Stimulated activated CD8-positive, alpha-beta memory T cell treated with anti-CD3 and anti-CD28 coated beads, Interleukin-12 subunit alpha, Interleukin-12 subunit beta, amount 100 ng/mL, for 1 hour (primary cell): ENCODE results near the gene C17orf107.

Experiments
- DNase-seq: peaks from one replicate; pipeline ENCODE4 v3.0.0-alpha.2; 2020; ENCODE audit warnings: low read depth

Gene C17orf107

DNA sequence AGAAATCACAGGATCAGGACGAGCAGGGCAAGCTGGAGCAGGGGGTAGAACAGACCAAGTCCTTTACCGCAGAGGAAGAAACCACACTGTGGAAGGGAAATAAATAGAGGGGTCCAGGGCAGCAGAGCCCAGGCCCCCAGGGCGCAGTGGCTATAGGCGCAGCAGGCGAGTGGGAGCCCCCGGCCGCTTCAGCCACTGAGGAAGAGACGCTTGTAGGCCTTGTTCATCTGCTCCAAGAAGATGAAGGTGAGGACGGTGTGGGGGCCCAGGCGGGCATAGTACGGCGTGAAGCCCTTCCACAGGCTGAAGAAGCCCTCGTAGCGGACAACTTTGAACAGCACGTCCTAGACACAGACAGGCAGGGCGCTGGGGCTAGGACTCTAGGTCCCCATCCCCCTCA, 38.2 kb downstream of the C17orf107 start:
- DNase-seq = no peak

GRCh38 chr17:4938069-4938491, 38.7 kb downstream of the C17orf107 start:
- no peak for DNase-seq

- DNase-seq = no peak
Observed at GRCh38 chr17:4938688-4939545, 39.6 kb downstream of the C17orf107 start.

- DNase-seq = no peak
Observed at GRCh38 chr17:4939546-4939795, 40.1 kb downstream of the C17orf107 start.

- peak; percentile 92 for DNase-seq
Observed at GRCh38 chr17:4939796-4940554, 40.6 kb downstream of the C17orf107 start, which contains the start of the genes RNF167 and SLC25A11. RNF167 (plus strand) TSS chr17:4940268; CDS start chr17:4940910, 642 bp downstream. SLC25A11 (minus strand) TSS chr17:4940046; CDS start chr17:4939910, 136 bp downstream.

- no peak for DNase-seq
Observed at GRCh38 chr17:4940555-4941318, 41.4 kb downstream of the C17orf107 start.

GRCh38 chr17:4941319-4941610, 41.9 kb downstream of the C17orf107 start:
- no peak for DNase-seq

GRCh38 chr17:4942760-4943508, 43.6 kb downstream of the C17orf107 start:
- no peak for DNase-seq

DNA sequence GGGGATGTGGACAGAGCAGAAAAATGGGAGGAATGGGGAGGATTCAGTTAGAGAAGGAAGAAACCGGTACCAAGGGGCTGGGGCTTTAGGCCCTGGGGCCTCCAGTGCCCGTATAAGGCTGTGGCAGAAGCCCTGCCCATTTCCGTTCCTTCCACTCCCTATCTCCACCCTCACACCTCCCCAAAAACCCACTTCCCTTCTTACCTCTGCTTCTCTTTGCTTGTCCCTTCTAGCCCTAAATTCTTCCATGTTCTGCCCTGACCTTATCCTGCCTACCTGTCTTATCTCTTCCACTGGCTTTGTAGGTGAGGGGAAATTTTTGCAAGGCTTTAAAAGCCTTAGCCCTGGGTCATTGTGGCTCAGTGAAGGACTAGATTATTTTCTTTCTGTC, 44.8 kb downstream of the C17orf107 start:
- DNase-seq = no peak

GRCh38 chr17:4944554-4945175, 45.3 kb downstream of the C17orf107 start:
- DNase-seq = no peak

DNA sequence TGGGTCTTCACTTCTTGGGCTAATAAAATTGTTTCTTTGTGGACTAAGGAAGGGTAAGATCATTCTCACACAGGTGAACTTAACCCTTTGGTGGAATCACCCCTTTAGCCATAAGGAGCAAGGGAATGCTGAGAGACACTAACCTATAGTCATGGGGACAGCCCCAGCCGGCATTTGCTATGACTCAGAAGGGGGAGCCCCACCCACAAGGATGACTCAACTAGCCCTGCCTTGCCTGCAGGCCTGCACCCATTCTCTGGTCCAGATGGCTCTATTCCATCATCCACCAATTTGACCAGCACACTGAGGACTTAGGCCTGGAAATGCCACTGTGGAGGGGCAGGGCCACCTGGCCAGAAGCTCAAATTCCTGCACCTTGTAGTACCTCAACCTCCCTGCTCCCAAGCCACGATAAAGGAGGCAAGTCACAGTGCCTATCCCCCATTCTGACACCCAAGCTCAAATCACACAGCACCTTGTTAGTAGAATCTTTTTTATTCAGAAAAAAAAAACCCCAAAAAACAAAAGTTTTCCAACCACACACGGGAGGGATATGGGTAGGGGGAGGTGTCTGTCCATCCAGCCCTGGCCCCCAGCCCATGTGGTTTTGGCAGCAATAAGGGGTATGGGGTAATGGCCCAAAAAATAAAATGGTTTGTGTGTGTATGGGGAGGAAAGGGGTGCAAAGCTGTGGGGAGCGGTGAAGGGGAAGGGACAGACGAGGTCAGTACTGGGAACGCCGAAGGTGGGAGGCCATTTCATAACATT, 46.0 kb downstream of the C17orf107 start:
- DNase-seq = peak; percentile 69

DNA sequence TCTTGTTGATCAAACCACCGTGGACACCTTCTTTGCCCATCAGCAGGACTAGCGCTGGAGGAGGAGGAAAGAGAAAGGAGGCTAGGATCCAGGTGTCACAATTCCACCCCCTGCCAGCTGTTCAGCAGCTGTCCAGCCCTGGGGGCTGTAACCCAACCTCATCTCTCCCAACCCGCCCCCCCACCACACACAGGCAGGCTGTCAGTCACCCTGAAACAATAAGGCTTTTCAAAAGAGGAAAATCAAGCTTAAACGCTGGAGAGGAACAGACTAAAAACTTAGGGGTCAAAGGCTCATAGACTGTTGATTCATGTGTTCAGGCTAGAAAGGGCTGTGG, 46.6 kb downstream of the C17orf107 start:
- no peak for DNase-seq

DNA sequence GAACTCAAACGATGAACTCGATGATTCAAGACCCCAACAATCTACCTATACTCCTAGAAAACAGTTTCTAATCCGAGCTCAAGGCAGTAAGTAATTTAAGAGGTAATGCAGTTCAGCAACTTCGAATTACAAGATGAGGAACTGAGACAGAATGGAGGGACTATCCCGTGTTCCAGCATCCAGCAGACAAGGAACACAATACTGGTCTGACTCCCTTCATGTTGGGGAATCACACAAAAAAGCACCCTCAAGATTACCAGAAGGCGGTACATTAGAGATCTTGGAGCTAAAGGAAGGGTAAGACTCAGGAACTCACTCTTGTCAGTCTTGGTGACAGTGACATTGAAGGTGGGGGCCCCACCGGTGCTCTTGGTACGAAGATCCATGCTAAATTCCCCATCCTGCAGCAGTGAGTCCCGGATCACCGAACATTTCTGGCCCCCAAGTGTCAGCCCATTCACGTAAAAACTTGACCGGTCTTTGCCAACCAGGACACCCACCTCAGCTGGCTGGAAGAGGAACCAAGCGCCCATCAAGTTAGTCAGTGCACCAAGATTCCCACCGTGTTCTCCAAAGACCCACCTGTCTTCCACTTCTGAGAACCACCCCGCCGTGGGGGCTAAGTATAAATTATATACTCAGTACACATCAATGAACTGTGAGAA, 47.1 kb downstream of the C17orf107 start:
- no peak for DNase-seq

GRCh38 chr17:4947010-4947410, 47.7 kb downstream of the C17orf107 start:
- DNase-seq = no peak

DNA sequence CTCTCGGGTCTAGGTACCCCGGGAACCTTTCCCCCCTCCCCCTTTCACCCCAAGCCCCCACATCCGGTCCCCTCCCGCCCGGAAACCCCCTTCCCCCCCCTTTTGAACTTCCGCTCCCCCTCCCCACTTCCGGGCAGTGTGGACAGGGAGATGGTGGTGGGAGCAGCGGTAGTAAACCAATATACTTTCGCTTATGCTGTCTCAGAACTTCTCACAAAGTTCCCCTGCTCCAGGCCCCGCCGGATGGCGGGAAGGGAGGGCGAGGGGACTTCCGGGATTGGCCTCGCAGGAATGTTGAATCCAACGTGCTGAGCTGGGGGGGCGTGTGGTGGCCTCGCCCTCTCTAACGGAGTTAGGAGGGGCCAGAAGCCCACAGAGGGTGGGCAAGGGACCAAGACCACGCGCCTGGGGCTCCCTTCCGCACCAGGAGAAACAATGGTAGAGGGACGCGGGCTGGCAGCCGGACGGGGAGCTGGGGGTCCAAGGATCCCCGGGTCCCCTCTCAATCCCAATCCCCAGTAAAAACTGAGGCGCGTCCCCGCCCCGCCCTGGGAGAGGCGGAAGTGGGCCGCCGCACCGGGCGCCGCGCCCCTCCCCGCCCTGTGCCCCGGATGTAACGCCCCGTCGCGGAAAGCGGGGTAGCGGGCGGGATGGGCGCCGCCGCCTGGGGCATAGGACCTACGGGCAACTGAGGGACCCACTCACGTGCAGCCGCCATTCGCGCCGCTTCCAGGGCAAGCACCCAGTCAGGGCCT, 48.3 kb downstream of the C17orf107 start:
- DNase-seq = peak; percentile 49

GRCh38 chr17:4948166-4948930, 49.0 kb downstream of the C17orf107 start, which contains the start of gene PFN1:
PFN1 (minus strand) TSS chr17:4948530; CDS start chr17:4948394, 136 bp downstream.
- peak; percentile 86 for DNase-seq

GRCh38 chr17:4948931-4949320, 49.6 kb downstream of the C17orf107 start:
- DNase-seq = peak; percentile 50

DNA sequence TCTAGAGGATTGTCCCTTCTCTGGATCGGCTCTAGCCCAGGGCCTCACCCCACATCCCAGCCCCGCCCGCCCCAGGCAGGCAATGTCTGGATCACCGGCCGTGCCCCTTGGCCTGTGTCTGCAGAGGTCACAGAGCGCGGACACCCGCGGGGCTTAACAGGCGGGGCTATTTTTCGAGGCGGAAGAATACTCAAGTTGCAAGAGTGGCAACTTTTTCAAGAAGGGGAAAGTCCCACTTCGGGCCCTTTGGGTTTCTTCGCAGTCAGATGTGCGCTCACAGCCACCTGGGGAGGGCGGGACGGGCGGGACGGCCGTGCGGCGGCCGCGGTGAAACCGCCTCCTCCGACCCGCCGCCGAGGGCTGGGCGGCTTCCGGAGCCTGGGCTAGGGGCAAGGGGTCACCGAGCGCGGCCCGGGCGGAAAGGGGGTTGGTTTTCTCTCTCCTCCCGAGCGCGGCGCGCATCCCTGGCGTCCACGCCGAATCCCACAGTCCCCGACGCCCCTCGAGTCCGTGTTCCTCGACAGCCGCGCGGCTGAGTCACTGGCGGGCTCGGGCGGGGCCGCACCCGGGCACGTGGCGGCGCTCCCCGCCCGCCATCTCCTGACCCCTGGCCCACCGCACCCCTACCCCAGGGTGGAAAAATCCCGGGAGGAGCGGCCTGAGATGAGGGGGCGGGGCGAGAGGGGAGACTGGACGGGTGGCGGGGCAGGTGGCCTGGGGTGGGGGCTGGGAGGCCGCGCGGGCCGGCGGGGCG, 50.2 kb downstream of the C17orf107 start:
- peak; percentile 60 for DNase-seq
